HFFc6 (cell line): ENCODE results near the gene UTRN. TPM values are rescaled to one million over a fixed set of nuclear protein-coding genes. Genes with fewer than 3 reads are reported as not detected.

Experiments used
- DNase-seq: peaks from one replicate; pipeline ENCODE4 v3.0.0-alpha.2; 2018
- H3K27ac Mint-ChIP-seq: 2 replicates; pipeline ENCODE4 v1.8.0; 2020; ENCODE audit warnings: mild to moderate bottlenecking, mixed read lengths
- H3K27me3 Mint-ChIP-seq: 2 replicates; pipeline ENCODE4 v1.8.0; 2021; ENCODE audit warnings: mild to moderate bottlenecking, moderate library complexity, mixed read lengths; ENCODE audit not compliant: insufficient read depth
- H3K36me3 Mint-ChIP-seq: 2 replicates; pipeline ENCODE4 v1.8.0; 2021; ENCODE audit warnings: low read depth, mixed read lengths
- H3K4me1 Mint-ChIP-seq: 2 replicates; pipeline ENCODE4 v1.8.0; 2020; ENCODE audit warnings: low read depth, mixed read lengths
- H3K4me3 Mint-ChIP-seq: 2 replicates; pipeline ENCODE4 v1.8.0; 2020; ENCODE audit warnings: mild to moderate bottlenecking, moderate library complexity, mixed read lengths
- H3K9me3 Mint-ChIP-seq: 2 replicates; pipeline ENCODE4 v1.8.0; 2020; ENCODE audit warnings: mild to moderate bottlenecking, mixed read lengths
- total RNA-seq, 6 experiments: library from RNA; stranded (reverse); fragmentation: NEBNext Ultra II Directional; extraction: Animal tissue kit (Norgen Biotek cat#: 25700); gene quantifications; 2 replicates in 1 of 6; 3 replicates in 5 of 6; pipeline ENCODE4 v1.2.3, GENCODE V29; 2021
- TF ChIP-seq, protein P1 (sequence below): fragments of 200-600 bp; sonication (generic); IDR thresholded peaks from 2 replicates; pipeline ENCODE4 v1.5.0; 2021; ENCODE audit warnings: antibody characterized with exemption, mild to moderate bottlenecking

The UTRN gene
- total RNA-seq, 6 experiments from 2014 or later = 99.6 to 116 (median 109) TPM

DNA sequence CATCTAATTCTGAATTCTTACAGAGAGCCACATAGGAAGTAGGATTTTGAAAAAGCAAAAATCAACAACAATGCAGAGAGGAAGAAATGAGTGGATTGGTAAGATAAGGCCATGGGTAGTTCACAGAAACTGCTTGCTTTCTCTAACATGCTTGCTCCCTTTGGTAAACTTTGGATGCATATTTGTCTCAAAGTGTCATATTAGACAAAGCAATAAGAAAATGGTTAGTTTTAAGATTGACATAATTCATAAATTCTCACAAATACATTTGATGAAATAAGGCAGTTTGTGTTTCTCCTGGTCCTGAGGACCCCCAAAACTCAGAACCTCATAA is 31.7 kb downstream of the UTRN start:
- peaks cover 4% of the 10 kb centered on the region; the same call in 1 of the 2 replicates for H3K36me3 Mint-ChIP-seq
- H3K9me3 Mint-ChIP-seq = no peaks in the 10 kb centered on the region
- no peaks in the 10 kb centered on the region; the same call in 1 of the 2 replicates for H3K27me3 Mint-ChIP-seq
- DNase-seq = no peak
- no peak overlapping the region for H3K4me3 Mint-ChIP-seq
- H3K27ac Mint-ChIP-seq = peak overlapping the region; percentile 45
- peaks cover 68% of the 10 kb centered on the region for H3K4me1 Mint-ChIP-seq
- TF ChIP-seq, protein P1, sequence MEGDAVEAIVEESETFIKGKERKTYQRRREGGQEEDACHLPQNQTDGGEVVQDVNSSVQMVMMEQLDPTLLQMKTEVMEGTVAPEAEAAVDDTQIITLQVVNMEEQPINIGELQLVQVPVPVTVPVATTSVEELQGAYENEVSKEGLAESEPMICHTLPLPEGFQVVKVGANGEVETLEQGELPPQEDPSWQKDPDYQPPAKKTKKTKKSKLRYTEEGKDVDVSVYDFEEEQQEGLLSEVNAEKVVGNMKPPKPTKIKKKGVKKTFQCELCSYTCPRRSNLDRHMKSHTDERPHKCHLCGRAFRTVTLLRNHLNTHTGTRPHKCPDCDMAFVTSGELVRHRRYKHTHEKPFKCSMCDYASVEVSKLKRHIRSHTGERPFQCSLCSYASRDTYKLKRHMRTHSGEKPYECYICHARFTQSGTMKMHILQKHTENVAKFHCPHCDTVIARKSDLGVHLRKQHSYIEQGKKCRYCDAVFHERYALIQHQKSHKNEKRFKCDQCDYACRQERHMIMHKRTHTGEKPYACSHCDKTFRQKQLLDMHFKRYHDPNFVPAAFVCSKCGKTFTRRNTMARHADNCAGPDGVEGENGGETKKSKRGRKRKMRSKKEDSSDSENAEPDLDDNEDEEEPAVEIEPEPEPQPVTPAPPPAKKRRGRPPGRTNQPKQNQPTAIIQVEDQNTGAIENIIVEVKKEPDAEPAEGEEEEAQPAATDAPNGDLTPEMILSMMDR = no peak

DNA sequence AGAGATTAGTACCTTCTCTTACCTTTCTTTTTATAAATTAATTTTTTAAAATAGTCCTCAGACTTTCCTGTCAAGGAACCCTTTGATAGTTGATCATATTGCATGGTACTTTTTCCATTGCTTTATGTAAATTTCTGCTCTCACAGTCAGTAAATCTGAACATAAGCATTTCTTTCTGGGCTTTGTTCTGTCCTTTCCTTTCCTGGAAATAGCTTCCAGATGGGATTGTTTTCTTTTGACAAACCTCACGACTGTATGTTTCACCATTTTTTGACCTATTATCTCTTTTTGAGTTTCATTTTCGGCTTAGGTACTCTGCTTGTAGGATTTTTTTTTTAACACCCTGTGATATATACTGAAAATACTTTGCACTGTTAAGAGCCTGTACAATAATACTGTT is 32.6 kb downstream of the UTRN start:
- DNase-seq = peak; percentile 43
- Mint-ChIP-seq H3K4me1 (peaks cover 76% of the 10 kb centered on the region), H3K9me3 (no peaks in the 10 kb centered on the region), H3K4me3 (peak overlapping the region; percentile 76), H3K27ac (peak overlapping the region; percentile 65), H3K36me3 (peaks cover 4% of the 10 kb centered on the region; the same call in 1 of the 2 replicates), H3K27me3 (no peaks in the 10 kb centered on the region; the same call in 1 of the 2 replicates)
- TF ChIP-seq, protein P1 = no peak

DNA sequence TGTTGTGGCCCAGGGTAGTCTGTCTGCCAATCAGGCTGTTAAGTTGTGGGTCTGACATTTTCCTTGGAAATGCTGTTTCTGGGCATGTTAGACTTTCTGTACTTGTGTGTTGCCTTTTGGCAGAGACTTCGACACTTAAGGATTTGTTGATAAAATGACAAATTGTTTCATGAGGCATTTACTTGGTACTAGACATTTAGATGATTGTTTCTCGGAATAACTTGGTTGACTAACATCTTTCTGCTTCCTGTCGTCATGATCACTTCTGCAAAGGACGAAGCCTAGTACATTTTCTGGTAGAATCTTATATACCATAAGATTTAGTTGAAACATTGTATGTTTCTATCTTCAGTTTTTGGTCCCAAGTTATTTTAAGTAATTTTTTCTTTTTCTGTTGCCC is 34.1 kb downstream of the UTRN start:
- DNase-seq = no peak
- Mint-ChIP-seq H3K36me3 (peaks cover 2% of the 10 kb centered on the region; the same call in 1 of the 2 replicates), H3K27me3 (no peaks in the 10 kb centered on the region), H3K4me1 (peaks cover 73% of the 10 kb centered on the region), H3K27ac (no peak overlapping the region), H3K9me3 (no peaks in the 10 kb centered on the region), H3K4me3 (no peak overlapping the region)
- TF ChIP-seq, protein P1 = no peak

DNA sequence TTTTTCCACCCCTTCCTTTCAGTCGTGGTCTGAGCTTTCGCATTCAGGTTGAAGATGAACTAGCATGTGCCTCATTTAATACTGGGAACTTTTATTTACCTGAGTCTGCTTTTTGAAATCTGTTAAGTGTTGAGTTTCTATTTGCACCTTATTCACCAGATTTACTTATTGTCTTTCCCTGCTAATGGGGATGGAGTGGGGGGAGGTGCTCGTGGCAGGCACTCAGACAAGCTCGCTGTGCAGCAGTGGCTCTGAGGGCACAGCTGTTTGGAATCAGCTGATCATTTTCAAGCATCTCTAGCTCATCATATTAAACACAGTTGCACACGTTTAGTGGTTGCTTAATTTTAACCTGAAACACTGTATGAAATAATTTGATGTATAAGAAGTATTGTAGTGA is 35.6 kb downstream of the UTRN start:
- DNase-seq = no peak

DNA sequence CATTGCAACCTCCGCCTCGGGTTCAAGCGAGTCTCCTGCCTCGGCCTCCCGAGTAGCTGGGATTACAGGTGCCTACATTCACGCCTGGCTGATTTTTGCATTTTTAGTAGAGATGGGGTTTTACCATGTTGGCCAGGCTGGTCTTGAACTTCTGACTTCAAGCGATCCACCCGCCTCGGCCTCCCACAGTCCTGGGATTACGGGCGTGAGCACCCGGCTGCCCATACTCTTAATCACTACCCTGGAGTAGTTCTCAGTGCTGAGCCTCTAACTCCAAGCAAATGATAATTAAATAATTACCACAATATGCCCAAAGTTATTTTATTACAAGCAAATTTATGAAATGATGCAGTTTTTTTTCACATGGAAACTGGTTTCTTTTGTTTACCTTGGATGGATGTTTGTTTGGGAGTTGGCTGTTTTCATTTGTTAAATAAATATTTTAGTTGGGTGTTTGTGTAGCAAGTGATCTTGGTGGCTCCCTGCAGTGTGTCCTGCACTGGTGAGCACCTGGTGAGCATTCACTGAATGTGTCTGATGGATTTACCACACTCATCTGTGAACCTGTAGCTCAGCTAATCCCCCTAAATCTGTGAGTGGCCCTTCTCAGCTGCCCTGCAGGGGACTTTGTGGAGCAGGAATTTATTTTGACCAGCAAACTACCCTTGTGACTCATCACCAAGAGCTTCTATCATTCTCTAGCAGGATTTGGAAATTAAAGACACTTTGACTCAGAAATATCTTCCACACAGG is 36.9 kb downstream of the UTRN start:
- no peaks in the 10 kb centered on the region for H3K9me3 Mint-ChIP-seq
- peak overlapping the region; percentile 33; the same call in 1 of the 2 replicates for H3K4me3 Mint-ChIP-seq
- peaks cover 2% of the 10 kb centered on the region; the same call in 1 of the 2 replicates for H3K27me3 Mint-ChIP-seq
- TF ChIP-seq, protein P1 = peak; percentile 34; the same call in 1 of the 2 replicates
- H3K27ac Mint-ChIP-seq = peak overlapping the region; percentile 74
- DNase-seq = peak; percentile 53
- no peaks in the 10 kb centered on the region for H3K36me3 Mint-ChIP-seq
- peaks cover 60% of the 10 kb centered on the region for H3K4me1 Mint-ChIP-seq

More for the DNA sequence above, 35.6 kb downstream of the UTRN start:
- peaks cover 2% of the 10 kb centered on the region; the same call in 1 of the 2 replicates for H3K27me3 Mint-ChIP-seq
- H3K4me3 Mint-ChIP-seq = no peak overlapping the region
- H3K9me3 Mint-ChIP-seq = no peaks in the 10 kb centered on the region
- TF ChIP-seq, protein P1 = no peak
- no peaks in the 10 kb centered on the region for H3K36me3 Mint-ChIP-seq
- peaks cover 66% of the 10 kb centered on the region for H3K4me1 Mint-ChIP-seq
- H3K27ac Mint-ChIP-seq = peak overlapping the region; percentile 46
